HG03196 (cell line): ENCODE measurements around the gene CERS6.
"Not testable (repeated sequence)": the region's sequence is repeated elsewhere in the genome, so short reads cannot be mapped to it uniquely, and the experiment has no call there.

Source experiments
- ATAC-seq: cut with Tn5 transposase; IDR thresholded peaks from one replicate; pipeline ENCODE4 v1.9.1; 2021; ENCODE audit not compliant: unreplicated experiment

Gene CERS6, protein sequence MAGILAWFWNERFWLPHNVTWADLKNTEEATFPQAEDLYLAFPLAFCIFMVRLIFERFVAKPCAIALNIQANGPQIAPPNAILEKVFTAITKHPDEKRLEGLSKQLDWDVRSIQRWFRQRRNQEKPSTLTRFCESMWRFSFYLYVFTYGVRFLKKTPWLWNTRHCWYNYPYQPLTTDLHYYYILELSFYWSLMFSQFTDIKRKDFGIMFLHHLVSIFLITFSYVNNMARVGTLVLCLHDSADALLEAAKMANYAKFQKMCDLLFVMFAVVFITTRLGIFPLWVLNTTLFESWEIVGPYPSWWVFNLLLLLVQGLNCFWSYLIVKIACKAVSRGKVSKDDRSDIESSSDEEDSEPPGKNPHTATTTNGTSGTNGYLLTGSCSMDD

DNA sequence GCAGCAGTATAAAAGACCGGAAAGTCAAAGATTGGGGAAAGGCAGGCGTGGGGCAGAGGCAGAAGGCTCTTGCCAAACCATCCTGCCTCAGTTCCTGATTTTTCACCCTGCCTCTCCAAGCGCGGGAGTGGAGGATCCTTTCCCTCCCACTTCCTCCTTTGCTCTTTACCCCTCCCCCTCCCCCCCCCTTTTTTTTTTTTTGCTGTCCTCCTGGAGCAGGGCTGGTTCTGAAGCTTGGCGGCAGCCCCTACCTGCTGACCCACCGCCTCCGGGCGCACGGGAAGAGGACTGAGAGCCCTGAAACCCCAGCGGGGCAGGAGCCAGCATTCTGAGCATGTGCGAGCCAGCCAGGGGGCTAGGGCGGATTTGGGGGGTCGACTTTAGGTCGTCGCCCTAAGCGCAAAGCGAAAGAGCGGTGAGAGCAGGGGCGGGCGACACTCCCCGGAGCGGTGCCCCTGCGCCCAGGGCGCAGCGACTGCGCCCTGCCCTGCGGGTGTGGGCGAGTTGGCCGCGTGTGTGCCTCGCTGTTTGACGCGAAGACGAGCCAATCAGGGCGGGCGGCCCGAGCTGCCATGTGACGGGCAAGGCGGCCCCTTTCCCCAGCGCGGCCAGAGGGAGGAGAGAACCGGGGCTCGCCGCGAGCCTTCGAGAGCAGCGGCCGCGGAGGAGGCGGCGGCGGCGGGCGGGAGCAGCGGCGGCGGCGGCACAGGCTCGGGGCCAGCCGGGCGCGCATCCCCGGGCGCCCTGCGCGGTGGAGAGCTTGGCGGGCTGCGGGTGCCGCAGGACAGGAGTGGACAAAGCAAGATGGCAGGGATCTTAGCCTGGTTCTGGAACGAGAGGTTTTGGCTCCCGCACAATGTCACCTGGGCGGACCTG, at the start of gene CERS6:
CERS6 (plus strand) TSS at position 628 of the 876 bp plus-strand sequence; CDS start at position 805, 177 bp downstream.
- ATAC-seq: peak; percentile 96

DNA sequence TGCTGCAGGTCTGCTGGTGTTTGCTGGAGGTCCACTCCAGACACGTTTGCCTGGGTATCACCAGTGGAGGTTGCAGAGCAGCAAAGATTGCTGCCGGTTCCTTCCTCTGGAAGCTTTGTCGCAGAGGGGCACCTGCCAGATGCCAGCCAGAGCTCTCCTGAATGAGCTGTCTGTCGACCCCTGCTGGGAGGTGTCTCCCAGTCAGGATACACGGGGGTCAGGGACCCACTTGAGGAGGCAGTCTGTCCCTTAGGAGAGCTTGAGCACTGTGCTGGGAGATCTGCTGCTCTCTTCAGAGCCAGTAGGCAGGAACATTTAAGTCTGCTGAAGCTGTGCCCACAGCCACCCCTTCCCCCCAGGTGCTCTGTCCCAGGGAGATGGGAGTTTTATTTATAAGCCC, 43.8 kb upstream of the CERS6 start:
- ATAC-seq: not testable (repeated sequence)

DNA sequence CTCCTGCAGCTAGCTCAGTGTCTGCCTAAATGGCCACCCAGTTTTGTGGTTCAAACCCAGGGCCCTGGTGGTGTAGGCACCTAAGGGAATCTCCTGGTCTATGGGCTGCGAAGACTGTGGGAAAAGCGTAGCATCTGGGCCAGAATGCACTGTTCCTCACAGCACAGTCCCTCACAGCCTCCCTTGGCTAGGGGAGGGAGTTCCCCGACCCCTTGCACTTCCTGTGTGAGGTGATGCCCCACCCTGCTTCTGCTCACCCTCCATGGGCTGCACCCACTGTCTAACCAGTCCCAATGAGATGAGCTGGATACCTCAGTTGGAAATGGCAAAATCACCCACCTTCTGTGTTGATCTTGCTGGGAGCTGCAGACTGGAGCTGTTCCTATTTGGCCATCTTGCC, 43.0 kb upstream of the CERS6 start:
- not testable (repeated sequence) for ATAC-seq

DNA sequence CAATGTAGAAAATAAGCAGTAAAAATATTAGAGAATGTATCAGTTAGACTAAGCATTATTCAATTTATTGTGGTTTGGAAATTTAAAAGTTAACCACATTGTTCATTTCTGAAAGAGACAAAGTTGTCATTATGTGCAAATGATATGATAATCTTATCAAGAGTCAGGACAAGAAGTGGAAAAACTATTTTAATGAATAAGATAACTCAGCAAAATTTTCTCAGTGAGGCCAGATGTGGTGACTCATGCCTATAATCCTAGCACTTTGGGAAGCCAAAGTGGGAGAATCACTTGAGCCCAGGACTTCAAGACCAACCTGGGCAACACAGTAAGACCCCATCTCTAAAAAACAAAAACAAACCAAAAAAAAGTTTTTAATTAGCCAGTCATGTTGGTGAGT, 39.5 kb upstream of the CERS6 start:
- ATAC-seq: no peak

DNA sequence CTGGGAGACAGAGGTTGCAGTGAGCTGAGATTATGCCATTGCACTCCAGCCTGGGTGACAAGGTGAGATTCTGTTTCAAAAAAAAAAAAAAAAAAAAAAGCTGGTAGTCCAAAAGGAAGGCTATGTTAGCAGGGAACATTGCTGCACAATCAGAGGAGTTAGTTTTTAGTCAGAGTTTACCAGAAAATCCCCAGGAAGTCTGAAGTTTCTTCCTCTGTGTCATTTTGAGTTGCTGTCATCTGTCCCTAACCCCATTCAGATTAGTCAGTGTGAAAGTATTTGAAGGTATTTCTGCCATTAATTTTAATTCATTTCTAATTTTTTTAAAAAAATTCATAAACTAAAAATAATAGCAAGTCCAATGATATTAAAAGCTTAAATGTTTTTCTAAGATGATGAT, 33.5 kb upstream of the CERS6 start:
- ATAC-seq: no peak

DNA sequence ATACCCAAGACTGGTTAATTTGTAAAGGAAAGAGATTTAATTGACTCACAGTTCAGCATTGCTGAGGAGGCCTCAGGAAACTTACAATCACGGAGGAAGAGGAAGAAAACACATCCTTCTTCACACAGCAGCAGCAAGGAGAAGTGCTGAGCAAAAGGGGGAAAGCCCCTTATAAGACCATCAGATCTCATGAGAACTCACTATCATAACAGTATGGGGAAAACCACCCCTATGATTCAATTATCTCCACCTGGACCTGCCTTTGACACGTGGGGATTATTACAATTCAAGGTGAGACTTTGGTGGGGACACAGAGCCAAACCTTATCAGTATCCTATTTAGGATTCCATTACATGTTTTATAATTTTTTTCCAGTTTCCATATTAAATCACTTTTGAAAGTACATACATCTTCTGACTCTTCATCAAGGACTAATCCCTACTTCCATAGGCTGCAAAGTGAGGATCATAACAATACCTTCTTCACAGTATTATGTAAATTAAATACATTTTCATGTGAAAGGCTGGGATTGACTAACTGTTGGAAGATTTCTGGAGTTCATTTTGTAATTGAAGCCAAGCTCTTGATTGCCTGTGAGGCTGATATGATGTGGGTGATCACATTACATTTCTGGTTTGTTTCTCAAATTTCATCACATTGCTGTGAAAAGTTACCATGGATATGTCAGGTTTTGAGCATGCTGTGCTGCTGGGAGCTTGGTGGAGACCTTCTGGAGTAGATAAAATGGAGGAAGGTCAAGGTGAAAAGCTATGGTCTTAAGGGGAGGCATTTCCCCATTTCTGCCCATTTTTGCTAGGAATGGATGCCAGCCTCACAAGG, 31.7 kb upstream of the CERS6 start:
- ATAC-seq: no peak

DNA sequence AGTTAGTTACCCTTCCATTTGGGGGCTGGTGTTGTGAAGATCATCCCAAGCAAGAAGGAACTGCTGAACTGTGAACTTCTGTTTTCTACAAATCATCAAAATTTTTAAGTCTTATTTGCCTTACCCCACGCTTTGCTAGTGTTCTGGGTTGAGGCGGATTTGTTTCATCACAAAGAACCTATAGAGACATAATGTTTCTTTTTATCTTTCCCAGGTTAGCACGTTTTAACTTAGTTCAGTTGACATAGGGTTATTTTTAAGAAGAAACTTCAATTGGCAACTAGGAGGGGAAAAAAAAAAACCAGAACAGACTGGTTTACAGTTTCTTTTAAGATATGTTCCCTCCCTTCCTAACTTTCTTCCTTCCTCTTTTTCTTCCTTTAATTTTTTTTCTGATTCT, 31.1 kb upstream of the CERS6 start:
- ATAC-seq: no peak

DNA sequence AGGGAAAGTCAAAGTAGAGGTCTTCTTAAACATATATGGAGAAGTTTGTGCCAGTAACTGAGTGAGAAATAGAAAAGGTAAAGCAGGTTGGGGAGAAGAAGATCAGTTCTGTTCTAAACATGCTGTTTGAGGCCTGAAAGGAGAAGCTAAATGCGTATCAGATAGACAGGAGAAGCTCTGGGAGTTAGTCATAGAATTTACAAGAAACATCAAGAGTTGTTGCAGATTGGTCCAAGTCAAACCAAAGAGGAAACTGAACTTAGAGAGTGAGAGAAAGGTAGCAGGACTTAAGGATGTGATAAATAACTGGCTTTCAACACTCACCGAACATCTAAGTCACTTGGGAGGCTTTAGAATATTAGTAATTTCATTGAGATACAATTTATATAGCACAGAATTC, 29.2 kb upstream of the CERS6 start:
- ATAC-seq: no peak

DNA sequence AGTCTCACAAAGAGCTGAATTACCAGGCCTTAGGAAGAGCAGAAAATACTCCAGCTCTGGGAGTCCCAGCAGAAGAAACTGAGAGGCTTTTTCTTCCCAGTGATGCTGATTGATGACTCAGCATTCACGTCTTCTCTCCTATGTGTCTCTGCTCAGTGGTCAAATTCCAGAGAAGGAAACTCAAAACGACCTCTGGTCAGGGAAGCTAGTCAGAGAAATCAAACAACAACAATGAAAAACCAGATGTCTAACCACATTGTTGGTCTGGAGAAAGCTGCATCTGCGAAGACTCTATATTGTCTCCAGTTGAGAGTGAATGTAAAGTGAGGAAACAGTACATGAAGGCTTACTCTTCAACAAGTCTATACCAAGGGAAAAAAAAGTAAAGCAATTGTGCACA, 28.6 kb upstream of the CERS6 start:
- no peak for ATAC-seq

DNA sequence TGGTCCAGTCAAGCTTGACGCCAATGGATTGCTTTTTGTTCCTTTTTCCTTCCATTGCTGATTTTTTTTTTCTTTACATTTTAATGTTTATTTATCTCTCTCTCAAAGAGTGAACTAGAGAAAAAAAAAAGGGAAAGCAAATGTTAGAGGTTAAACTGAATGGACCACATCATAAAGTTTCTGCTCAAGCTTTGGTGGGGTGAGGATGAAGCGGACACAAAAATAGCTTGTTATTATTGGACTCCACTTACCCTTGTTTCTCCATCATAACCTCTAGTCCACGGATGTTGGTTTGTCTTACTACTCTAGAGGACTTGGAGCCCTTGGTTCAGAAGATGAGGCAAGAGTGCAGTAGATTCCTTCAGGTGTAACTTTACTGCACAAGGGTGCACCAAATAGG, 27.6 kb upstream of the CERS6 start:
- ATAC-seq: no peak

DNA sequence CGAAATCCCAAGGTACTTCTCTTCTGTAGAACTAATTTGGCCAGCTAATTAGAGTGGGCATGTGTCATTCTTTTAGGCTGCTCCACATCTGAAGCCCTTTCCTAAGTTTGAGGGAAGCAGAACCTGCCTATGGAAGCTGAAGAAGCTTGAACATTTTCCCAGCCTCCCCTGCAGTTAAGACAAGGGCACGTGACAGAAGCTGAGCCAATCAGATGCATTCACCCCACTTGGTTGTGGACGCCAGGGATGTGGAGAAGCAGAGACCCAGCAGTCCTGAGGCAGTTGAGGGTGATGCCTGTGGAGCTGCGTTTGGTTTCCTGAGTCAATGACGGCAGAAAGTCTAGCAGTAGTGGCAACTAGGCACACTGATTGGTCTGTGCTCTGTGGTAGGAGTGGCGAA, 26.1 kb upstream of the CERS6 start:
- no peak for ATAC-seq

DNA sequence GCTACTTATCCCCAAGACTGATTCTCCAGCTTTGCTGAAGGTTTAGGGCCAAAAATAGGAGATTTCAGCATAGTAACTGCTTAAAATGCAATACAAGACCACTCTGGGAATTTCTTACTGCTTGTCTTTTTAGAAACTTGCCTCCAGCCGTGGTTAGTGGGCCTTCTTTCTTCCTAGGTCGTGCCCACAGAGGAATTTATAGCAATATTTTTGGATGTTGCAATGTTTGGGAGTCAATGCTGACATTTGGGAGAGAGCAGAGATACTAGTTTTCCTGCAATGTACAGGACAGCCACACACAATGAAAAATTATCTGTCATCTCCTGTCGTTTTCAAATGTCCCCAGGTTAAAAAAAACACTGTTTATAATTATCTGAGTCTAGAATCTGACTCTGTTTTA, 25.6 kb upstream of the CERS6 start:
- ATAC-seq: no peak

DNA sequence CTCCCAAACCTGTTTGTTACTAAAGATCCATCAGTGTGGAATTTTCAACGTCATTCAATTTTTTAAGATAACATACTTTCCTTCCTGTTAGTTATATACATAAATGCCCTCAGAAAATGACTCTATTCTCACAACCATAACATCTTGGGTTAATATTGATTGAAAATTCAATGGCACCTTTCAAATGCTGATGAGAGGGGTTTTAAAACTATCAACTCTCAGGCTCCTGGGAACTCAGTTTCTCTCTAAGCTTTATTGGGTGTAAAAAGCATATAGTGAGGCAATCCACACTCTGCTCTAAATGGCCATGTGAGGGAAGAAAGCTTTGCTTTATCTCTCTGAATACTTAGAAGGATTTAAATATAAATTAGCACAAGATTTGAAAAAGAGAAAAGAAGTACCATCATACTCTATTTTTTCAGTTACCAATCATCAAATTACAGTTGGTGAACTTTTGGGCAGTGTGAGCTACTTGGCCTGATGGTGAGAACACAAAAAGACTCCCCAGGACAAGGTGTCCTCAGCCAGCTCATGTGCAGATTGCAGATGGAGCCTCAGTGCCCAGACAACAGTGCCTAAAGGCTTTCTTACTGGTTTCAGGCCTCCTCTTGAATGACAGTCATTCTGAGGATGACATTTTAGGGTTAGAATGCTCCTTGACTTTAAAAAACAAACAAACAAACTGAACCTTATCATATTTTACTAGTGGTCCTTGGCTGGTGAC, 24.6 kb upstream of the CERS6 start:
- ATAC-seq: no peak

DNA sequence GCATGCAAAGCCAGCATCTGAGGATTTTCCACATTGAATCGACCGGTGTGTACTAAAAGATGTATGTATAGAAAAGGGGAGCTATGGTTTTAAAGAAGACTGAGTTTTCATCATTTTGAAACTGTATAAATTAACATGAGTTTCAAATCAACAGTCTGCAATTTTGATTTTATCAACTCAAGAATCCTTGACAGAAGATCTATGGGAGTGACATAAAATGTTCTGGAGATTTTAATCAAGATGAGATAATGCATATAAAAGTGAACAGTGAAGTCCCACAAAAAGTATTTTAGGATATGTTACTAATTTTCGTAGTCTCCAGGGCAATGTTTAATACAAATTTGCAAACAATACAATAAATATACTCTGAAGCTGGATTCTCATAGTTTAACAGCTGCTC, 24.0 kb upstream of the CERS6 start:
- ATAC-seq: no peak

DNA sequence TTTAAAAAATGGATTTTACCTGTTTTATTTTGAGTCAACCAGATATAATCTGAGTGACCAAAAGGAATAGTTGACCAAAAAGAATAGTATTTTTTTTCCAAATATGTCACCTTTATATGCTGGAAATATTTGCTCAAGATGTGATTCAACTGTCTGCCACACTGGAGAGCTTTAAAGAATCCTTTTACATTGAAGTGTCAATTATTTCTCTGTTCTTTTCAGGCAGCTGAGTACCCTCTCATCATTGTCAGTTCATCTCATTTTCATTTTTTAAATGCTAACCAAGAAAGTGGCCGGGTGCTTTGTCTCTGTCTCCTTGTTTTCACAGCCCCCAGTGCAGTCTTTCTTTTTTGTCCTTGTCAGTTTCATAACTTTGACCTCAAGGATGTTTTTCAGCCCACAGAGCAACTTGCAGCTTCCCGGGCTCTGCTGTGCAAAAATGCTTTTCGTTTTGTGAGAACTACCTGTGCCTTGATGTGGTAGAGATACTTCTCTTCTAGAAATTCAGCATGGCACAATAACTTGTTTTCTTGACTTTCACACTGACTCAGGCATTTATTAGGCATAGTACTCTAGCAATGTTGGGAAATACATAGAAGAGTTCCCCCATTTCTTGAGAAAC, 23.4 kb upstream of the CERS6 start:
- peak; percentile 59 for ATAC-seq

DNA sequence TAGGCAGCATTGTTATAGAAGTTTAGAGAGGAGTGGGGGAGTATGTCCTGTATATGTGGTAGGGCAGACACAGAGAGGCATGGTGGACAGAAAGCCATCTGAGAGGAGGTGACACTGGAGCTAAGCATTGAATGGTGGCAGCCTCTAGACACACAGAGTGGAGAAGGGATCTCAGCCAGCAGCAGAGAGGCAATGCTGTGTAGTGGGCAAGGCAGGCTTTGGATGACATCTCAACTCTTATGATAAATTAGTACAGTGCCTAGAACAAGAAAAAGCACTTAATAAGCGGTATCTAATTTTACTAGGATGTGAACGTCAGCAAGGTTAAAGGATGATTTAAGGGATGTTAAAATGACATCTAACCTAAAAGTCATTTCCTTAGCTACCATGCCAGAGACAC, 22.5 kb upstream of the CERS6 start:
- ATAC-seq: no peak

DNA sequence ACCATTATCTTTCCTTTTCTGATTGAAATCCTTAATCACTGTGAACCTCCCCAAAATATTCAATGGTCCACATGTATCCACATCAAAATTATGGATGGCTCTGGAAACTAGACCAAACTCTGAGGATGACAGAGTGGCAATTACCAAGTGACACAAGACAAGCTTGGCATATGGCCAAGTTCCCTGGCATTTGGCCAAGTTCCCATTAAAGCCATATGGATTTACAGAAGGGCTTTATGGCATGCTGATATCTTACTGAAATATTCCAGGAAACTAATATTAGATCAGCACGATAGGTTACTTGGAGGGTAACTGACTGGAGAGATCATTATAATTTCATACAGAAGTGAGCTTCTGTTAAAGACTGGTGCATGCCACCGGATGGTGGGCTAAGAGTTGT, 21.9 kb upstream of the CERS6 start:
- no peak for ATAC-seq

DNA sequence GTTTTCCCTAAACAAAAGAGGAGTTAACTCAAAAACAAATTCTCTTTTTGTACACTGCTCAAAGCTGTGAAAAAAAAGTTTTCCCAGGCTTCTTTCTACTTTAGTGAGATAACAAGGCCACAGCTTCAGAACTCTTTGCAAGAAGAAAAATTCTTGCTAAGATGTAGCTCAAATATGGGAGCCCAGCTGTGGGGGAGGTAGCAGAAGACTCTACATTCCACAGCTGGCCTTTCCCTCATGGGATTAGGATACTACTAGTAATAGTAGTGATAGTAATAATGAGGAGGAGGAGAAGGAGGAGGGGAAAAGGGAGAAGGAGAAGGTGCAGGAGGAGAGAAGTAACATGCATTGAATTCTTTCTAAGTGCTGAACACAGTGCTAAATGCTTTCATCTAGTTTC, 19.2 kb upstream of the CERS6 start:
- no peak for ATAC-seq

DNA sequence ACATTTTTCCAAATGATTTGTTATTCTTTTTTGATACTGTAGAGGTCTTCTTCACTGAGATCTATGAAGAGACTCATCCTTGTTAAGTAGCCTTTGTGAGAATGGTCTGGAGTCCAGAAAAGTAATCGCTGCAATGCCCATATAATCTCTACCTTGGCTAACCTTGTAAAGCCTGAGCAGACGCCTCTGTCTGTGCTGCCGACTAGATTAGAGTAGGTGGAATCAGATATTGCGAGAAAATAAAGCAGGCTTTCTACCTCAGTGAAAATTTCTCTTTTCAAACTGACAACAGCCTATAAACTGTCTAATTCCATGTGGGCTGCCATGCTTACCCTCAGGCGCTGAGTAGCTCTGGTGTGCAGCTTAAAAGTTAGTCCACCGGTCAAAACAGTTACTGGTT, 17.5 kb upstream of the CERS6 start:
- no peak for ATAC-seq

DNA sequence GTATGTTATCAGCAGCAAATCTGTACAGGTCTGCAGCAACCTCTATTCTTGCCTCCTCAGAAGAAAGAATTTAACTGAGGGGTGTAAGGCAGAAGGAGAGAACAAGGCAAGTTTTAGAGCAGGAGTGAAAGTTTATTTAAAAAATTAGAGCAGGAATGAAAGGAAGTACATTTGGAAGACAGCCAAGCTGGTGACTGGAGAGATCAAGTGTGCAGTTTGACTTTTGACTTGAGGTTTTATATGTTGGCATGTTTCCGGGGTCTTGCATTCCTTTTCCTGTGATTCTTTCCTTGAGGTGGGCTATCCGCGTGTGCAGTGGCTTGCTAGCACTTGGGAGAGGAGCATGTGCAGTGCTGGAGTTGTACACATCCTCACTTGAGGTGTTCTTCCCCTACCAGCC, 16.5 kb upstream of the CERS6 start:
- no peak for ATAC-seq
